ENCODE data around the gene ZNF750. TPM values are rescaled to one million over a fixed set of nuclear protein-coding genes. Genes with fewer than 3 reads are reported as not detected.

Gene ZNF750
- polyA plus RNA-seq, 1 donor (not counting 4 experiments of a cell fraction or from before 2014, with no cell fraction given) = 5.5 TPM

- peaks cover 8 to 13% of the 10 kb centered on the region in 2 experiments for H3K36me3 ChIP-seq (ENCODE audit: control insufficient read depth in 2 of 2, extremely low read depth in 1 of 2, insufficient read depth in 2 of 2, low read length in 2 of 2)
- H3K9me3 ChIP-seq (ENCODE audit: control insufficient read depth, low read depth, low read length) = no peaks in the 10 kb centered on the region
- H3K9ac ChIP-seq (ENCODE audit: control insufficient read depth, extremely low read depth, insufficient read depth, low read length) = no peak overlapping the region
- DNase-seq (ENCODE audit: low read depth, low spot score) = no peak
- peaks cover 20% of the 10 kb centered on the region for H3K4me1 ChIP-seq (ENCODE audit: control insufficient read depth, extremely low read depth, insufficient read depth, low read length)
- H3K4me3 ChIP-seq (ENCODE audit: control insufficient read depth in 2 of 3, extremely low read depth in 1 of 3, insufficient read depth in 2 of 3, low read depth in 1 of 3, low read length in 3 of 3) = no peak overlapping the region
- H3K4me2 ChIP-seq (ENCODE audit: control insufficient read depth, extremely low read depth, insufficient read depth, low read depth, low read length) = no peak overlapping the region
- no peaks in the 10 kb centered on the region for H3K27me3 ChIP-seq (ENCODE audit: control insufficient read depth, extremely low read depth, insufficient read depth, low read length)
- peaks cover 15% of the 10 kb centered on the region for H4K20me1 ChIP-seq (ENCODE audit: control insufficient read depth, extremely low read depth, insufficient read depth, low read length)
- no peak for TF ChIP-seq CTCF (optimal IDR thresholded peaks at IDR 0.05 in 1 of 3, IDR thresholded peaks at IDR 0.05 in 1 of 3, conservative IDR thresholded peaks at IDR 0.05 in 1 of 3; ENCODE audit: extremely low read depth in 1 of 3, insufficient read depth in 2 of 3, low read length in 3 of 3)
- no peak for TF ChIP-seq EZH2 (IDR thresholded peaks at IDR 0.05; ENCODE audit: low read length)
- H3K27ac ChIP-seq (ENCODE audit: control insufficient read depth, insufficient read depth, low read length) = no peak overlapping the region
- H2AFZ ChIP-seq (ENCODE audit: control insufficient read depth, low read length) = no peak overlapping the region
- FAIRE-seq = no peak
- dilution Hi-C loops (cut with MboI; ENCODE audit: extremely low pct_ligation_motif_present, low sequenced_read_pairs) = no loop called here
- peaks cover 3% of the 10 kb centered on the region for H3K9me1 ChIP-seq (ENCODE audit: control insufficient read depth, extremely low read depth, insufficient read depth, low read length)
- H3K79me2 ChIP-seq (ENCODE audit: control insufficient read depth, insufficient read depth, low read length) = peaks cover 8% of the 10 kb centered on the region
Measured at GRCh38 chr17:82783498-82783897, 56.3 kb downstream of the ZNF750 start.

- peaks cover 15% of the 10 kb centered on the region for H3K4me1 ChIP-seq (ENCODE audit: control insufficient read depth, extremely low read depth, insufficient read depth, low read length)
- H2AFZ ChIP-seq (ENCODE audit: control insufficient read depth, low read length) = no peak overlapping the region
- H3K9me3 ChIP-seq (ENCODE audit: control insufficient read depth, low read depth, low read length) = no peaks in the 10 kb centered on the region
- dilution Hi-C loops (cut with MboI; ENCODE audit: extremely low pct_ligation_motif_present, low sequenced_read_pairs) = no loop called here
- H3K9ac ChIP-seq (ENCODE audit: control insufficient read depth, extremely low read depth, insufficient read depth, low read length) = no peak overlapping the region
- no peak overlapping the region for H3K27ac ChIP-seq (ENCODE audit: control insufficient read depth, insufficient read depth, low read length)
- peaks cover 8% of the 10 kb centered on the region for H4K20me1 ChIP-seq (ENCODE audit: control insufficient read depth, extremely low read depth, insufficient read depth, low read length)
- H3K27me3 ChIP-seq (ENCODE audit: control insufficient read depth, extremely low read depth, insufficient read depth, low read length) = no peaks in the 10 kb centered on the region
- H3K36me3 ChIP-seq (ENCODE audit: control insufficient read depth in 2 of 2, extremely low read depth in 1 of 2, insufficient read depth in 2 of 2, low read length in 2 of 2) = peaks cover 8 to 13% of the 10 kb centered on the region in 2 experiments
- DNase-seq (ENCODE audit: low read depth, low spot score) = no peak
- TF ChIP-seq CTCF (optimal IDR thresholded peaks at IDR 0.05 in 1 of 3, IDR thresholded peaks at IDR 0.05 in 1 of 3, conservative IDR thresholded peaks at IDR 0.05 in 1 of 3; ENCODE audit: extremely low read depth in 1 of 3, insufficient read depth in 2 of 3, low read length in 3 of 3) (no peak), EZH2 (IDR thresholded peaks at IDR 0.05; ENCODE audit: low read length) (no peak)
- H3K79me2 ChIP-seq (ENCODE audit: control insufficient read depth, insufficient read depth, low read length) = peaks cover 5% of the 10 kb centered on the region
- no peak overlapping the region for H3K4me2 ChIP-seq (ENCODE audit: control insufficient read depth, extremely low read depth, insufficient read depth, low read depth, low read length)
- H3K4me3 ChIP-seq (ENCODE audit: control insufficient read depth in 2 of 3, extremely low read depth in 1 of 3, insufficient read depth in 2 of 3, low read depth in 1 of 3, low read length in 3 of 3) = no peak overlapping the region
- no peak for FAIRE-seq
- peaks cover 2% of the 10 kb centered on the region for H3K9me1 ChIP-seq (ENCODE audit: control insufficient read depth, extremely low read depth, insufficient read depth, low read length)
Measured at GRCh38 chr17:82782657-82783207, 57.1 kb downstream of the ZNF750 start.

All from keratinocyte (primary cell).